Neutrophil (primary cell): ENCODE results near the gene TGDS.

Experiments
- H3K27ac ChIP-seq: fragments of 200-600 bp; sonication (generic); 2 replicates; pipeline ENCODE4 v1.5.1; 2016; ENCODE audit warnings: mild to moderate bottlenecking, moderate library complexity
- H3K27me3 ChIP-seq: fragments of 200-600 bp; sonication (generic); 2 replicates; pipeline ENCODE4 v1.6.0; 2016; ENCODE audit warnings: mild to moderate bottlenecking
- H3K36me3 ChIP-seq: fragments of 200-600 bp; sonication (generic); 2 replicates; pipeline ENCODE4 v1.5.1; 2017
- H3K4me1 ChIP-seq, 2 experiments: fragments of 200-600 bp in 1 of 2; sonication (generic) in 1 of 2; 1 replicate in 1 of 2; 2 replicates in 1 of 2; pipeline versions ENCODE4 v1.5.1 to v1.6.1; 2013 to 2016; ENCODE audit warnings: low read depth in 1 of 2, low read length in 1 of 2, mild to moderate bottlenecking in 1 of 2, moderate library complexity in 1 of 2; ENCODE audit not compliant: control insufficient read depth in 1 of 2, insufficient read depth in 1 of 2
- H3K4me3 ChIP-seq, 2 experiments: fragments of 200-600 bp in 1 of 2; sonication (generic) in 1 of 2; 1 replicate in 1 of 2; 2 replicates in 1 of 2; pipeline ENCODE4 v1.5.1; 2013 to 2016; ENCODE audit warnings: low read depth in 1 of 2, low read length in 1 of 2, mild to moderate bottlenecking in 1 of 2, moderate library complexity in 1 of 2
- H3K9me3 ChIP-seq: fragments of 200-600 bp; sonication (generic); 2 replicates; pipeline ENCODE4 v1.5.1; 2016
- CTCF ChIP-seq: fragments of 200-600 bp; sonication (generic); IDR thresholded peaks from 2 replicates; pipeline ENCODE4 v1.5.1; 2016; ENCODE audit warnings: antibody characterized with exemption

Gene TGDS

GRCh38 chr13:94567581-94567980 lies 28.4 kb downstream of the TGDS start:
- H3K9me3 ChIP-seq, result no peaks in the 10 kb centered on the region
- no peak for TF ChIP-seq CTCF
- no peaks in the 10 kb centered on the region for H3K4me1 ChIP-seq
- H3K27me3 ChIP-seq, result no peaks in the 10 kb centered on the region
- H3K36me3 ChIP-seq, result peaks cover 37% of the 10 kb centered on the region
- H3K27ac ChIP-seq, result no peak overlapping the region
- no peak overlapping the region for H3K4me3 ChIP-seq

GRCh38 chr13:94561126-94561525 lies 34.8 kb downstream of the TGDS start:
- Histone ChIP-seq H3K27ac (no peak overlapping the region), H3K9me3 (no peaks in the 10 kb centered on the region), H3K4me3 (no peak overlapping the region), H3K36me3 (no peaks in the 10 kb centered on the region), H3K27me3 (no peaks in the 10 kb centered on the region), H3K4me1 (no peaks in the 10 kb centered on the region)
- TF ChIP-seq CTCF, result no peak

GRCh38 chr13:94560116-94560515 lies 35.8 kb downstream of the TGDS start:
- no peaks in the 10 kb centered on the region for H3K36me3 ChIP-seq
- no peak for TF ChIP-seq CTCF
- no peak overlapping the region for H3K27ac ChIP-seq
- no peaks in the 10 kb centered on the region for H3K27me3 ChIP-seq
- no peaks in the 10 kb centered on the region for H3K4me1 ChIP-seq
- no peaks in the 10 kb centered on the region for H3K9me3 ChIP-seq
- H3K4me3 ChIP-seq, result no peak overlapping the region

GRCh38 chr13:94559222-94559795 lies 36.6 kb downstream of the TGDS start:
- TF ChIP-seq CTCF, result no peak
- Histone ChIP-seq H3K4me1 (no peaks in the 10 kb centered on the region), H3K4me3 (no peak overlapping the region), H3K36me3 (no peaks in the 10 kb centered on the region), H3K9me3 (no peaks in the 10 kb centered on the region), H3K27ac (no peak overlapping the region), H3K27me3 (no peaks in the 10 kb centered on the region)

- no peak overlapping the region for H3K4me3 ChIP-seq
- H3K4me1 ChIP-seq, result no peaks in the 10 kb centered on the region
- no peaks in the 10 kb centered on the region for H3K9me3 ChIP-seq
- H3K27me3 ChIP-seq, result peaks cover under 1% of the 10 kb centered on the region
- H3K36me3 ChIP-seq, result no peaks in the 10 kb centered on the region
- TF ChIP-seq CTCF, result no peak
- H3K27ac ChIP-seq, result no peak overlapping the region
Observed at GRCh38 chr13:94558716-94559115, 37.2 kb downstream of the TGDS start.
